ENCODE results near the gene NEFH.

NEFH gene

GRCh38 chr22:29456211-29456671 is 23.8 kb upstream of the NEFH start:
- Mint-ChIP-seq H3K9me3 (no peaks in the 10 kb centered on the region), H3K36me3 (no peaks in the 10 kb centered on the region), H3K4me1 (no peaks in the 10 kb centered on the region), H3K27ac (no peak overlapping the region), H3K4me3 (no peak overlapping the region), H3K27me3 (no peaks in the 10 kb centered on the region)

DNA sequence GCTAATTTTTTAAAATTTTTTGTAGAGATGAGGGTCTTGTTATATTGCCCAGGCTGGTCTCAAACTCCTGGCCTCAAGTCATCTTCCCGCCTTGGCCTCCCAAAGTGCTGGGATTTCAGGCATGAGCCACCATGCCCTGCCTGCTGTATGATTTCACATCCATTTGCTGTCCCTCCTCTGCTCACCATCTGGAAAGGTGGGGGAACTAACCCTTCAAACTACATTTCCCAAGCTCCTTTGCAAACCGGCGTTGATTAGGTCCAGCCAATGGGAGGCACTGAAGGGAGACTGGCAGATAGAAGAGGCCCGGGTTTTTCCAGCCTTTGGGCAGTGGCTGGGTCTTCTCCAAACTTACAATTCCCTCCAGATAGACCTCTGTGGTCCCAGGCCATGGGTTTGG is 22.3 kb upstream of the NEFH start:
- no peaks in the 10 kb centered on the region for H3K27me3 Mint-ChIP-seq
- H3K4me3 Mint-ChIP-seq: no peak overlapping the region
- no peaks in the 10 kb centered on the region for H3K36me3 Mint-ChIP-seq

DNA sequence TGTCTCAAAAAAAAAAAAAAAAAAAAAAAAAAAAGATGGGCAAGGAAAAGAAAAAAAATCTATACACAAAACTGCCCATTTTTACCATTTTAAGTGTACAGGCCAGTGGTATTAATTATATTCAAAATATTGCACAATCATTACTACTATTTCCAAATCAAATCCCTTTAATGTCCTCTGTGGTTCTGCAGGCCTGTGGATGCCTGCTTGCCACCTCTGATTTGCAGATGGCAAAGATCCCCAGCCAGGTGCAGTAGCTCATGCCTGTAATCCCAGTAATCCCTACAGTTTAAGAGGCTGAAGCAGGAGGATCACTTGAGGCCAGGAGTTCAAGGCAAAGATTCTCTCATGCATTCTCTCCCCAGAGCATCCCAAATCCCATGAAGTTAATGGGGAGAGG is 21.5 kb upstream of the NEFH start:
- Mint-ChIP-seq H3K36me3 (no peaks in the 10 kb centered on the region), H3K9me3 (no peaks in the 10 kb centered on the region), H3K27me3 (no peaks in the 10 kb centered on the region), H3K4me3 (no peak overlapping the region), H3K4me1 (no peaks in the 10 kb centered on the region), H3K27ac (no peak overlapping the region)

More for the DNA sequence above, 22.3 kb upstream of the NEFH start:
- Mint-ChIP-seq H3K4me1 (no peaks in the 10 kb centered on the region), H3K9me3 (no peaks in the 10 kb centered on the region), H3K27ac (no peak overlapping the region)

DNA sequence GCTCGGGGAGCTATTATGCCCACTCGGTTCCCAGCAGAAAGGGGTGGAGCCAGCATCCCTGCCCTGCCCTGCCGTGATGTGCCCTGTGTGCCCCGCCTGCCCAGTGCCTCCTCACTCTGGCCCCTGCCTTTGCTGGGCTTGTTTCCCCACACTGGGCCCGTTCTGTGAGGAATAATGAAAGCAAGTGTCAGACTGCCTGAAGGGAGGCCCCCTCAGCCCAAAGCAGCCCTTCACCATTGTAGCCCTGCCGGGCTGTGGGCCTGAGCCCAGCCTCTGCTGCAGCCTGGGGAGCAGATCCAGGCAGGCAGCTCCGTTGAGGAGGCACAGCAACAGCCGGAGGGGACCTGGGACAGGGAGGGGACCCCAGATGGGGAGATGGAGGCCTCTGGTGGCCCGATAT is 20.2 kb upstream of the NEFH start:
- no peak overlapping the region for H3K27ac Mint-ChIP-seq
- no peaks in the 10 kb centered on the region for H3K9me3 Mint-ChIP-seq
- H3K4me1 Mint-ChIP-seq: no peaks in the 10 kb centered on the region
- H3K36me3 Mint-ChIP-seq: no peaks in the 10 kb centered on the region
- no peaks in the 10 kb centered on the region for H3K27me3 Mint-ChIP-seq
- H3K4me3 Mint-ChIP-seq: no peak overlapping the region

GRCh38 chr22:29461263-29461662 is 18.8 kb upstream of the NEFH start:
- no peak overlapping the region for H3K4me3 Mint-ChIP-seq
- no peak overlapping the region for H3K27ac Mint-ChIP-seq
- no peaks in the 10 kb centered on the region for H3K4me1 Mint-ChIP-seq
- H3K27me3 Mint-ChIP-seq: no peaks in the 10 kb centered on the region
- no peaks in the 10 kb centered on the region for H3K36me3 Mint-ChIP-seq
- H3K9me3 Mint-ChIP-seq: no peaks in the 10 kb centered on the region

- Mint-ChIP-seq H3K4me3 (no peak overlapping the region), H3K27me3 (no peaks in the 10 kb centered on the region), H3K9me3 (no peaks in the 10 kb centered on the region), H3K4me1 (no peaks in the 10 kb centered on the region), H3K27ac (no peak overlapping the region), H3K36me3 (no peaks in the 10 kb centered on the region)
These were observed 16.4 kb upstream of the NEFH start for GRCh38 chr22:29463629-29464028.

- Mint-ChIP-seq H3K9me3 (no peaks in the 10 kb centered on the region), H3K4me1 (no peaks in the 10 kb centered on the region), H3K27ac (no peak overlapping the region), H3K36me3 (no peaks in the 10 kb centered on the region), H3K27me3 (no peaks in the 10 kb centered on the region), H3K4me3 (no peak overlapping the region)
These were observed 15.4 kb upstream of the NEFH start for GRCh38 chr22:29464581-29464980.

GRCh38 chr22:29469755-29470154 is 10.3 kb upstream of the NEFH start:
- Mint-ChIP-seq H3K4me3 (peak overlapping the region; percentile 68), H3K27ac (no peak overlapping the region), H3K9me3 (no peaks in the 10 kb centered on the region), H3K4me1 (peaks cover 3% of the 10 kb centered on the region), H3K36me3 (no peaks in the 10 kb centered on the region), H3K27me3 (peaks cover 1% of the 10 kb centered on the region)

GRCh38 chr22:29470159-29470855 is 9.7 kb upstream of the NEFH start:
- Mint-ChIP-seq H3K9me3 (no peaks in the 10 kb centered on the region), H3K27me3 (peaks cover 2% of the 10 kb centered on the region), H3K4me1 (peaks cover 3% of the 10 kb centered on the region), H3K36me3 (no peaks in the 10 kb centered on the region), H3K4me3 (peak overlapping the region; percentile 68), H3K27ac (no peak overlapping the region)

DNA sequence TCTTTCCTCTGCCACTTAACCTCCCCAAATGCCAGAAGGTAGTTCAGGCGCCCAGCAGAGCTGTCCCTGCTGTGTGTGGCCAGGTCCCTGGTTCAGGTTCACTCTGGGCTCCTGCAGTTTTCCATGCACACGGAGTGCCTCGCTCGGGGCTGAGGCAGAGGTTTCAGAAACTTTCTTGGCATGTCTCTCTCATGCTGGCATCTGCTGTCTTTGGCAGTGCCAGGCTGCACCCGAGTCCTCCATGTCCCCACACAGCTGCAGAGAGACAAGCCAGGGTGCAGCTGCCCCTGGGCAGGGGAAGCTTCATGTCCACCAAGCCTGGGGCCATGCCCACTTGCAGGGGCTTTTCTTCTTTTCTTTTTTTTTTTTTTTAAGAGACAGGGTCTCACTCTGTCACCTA is 7.0 kb upstream of the NEFH start:
- Mint-ChIP-seq H3K27me3 (peaks cover 7% of the 10 kb centered on the region), H3K4me1 (peaks cover 3% of the 10 kb centered on the region), H3K27ac (no peak overlapping the region), H3K36me3 (no peaks in the 10 kb centered on the region), H3K4me3 (no peak overlapping the region), H3K9me3 (no peaks in the 10 kb centered on the region)

GRCh38 chr22:29475550-29475949 is 4.5 kb upstream of the NEFH start:
- Mint-ChIP-seq H3K4me1 (peaks cover 11% of the 10 kb centered on the region), H3K27ac (no peak overlapping the region), H3K36me3 (peaks cover 2% of the 10 kb centered on the region), H3K4me3 (no peak overlapping the region), H3K27me3 (peaks cover 20% of the 10 kb centered on the region), H3K9me3 (no peaks in the 10 kb centered on the region)

DNA sequence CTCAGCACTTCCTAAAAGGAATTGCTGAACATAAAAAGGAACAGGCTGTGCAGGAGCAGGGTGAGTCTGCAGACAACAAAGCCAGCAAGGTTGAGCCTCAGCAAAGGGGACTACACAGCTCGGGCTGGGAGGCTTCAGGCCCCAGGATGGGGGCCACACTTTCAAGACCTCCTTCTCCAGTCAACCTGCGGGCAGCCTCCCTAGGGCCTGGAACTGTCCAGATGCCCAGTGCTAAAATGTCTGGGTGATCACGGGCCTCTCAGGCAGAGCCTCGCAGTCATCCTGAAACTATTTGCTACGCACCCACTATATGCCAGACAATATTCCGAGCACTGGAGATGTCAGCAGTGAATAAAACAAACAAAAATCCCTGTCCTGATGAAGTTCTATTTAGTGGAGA is 3.9 kb upstream of the NEFH start:
- H3K4me3 Mint-ChIP-seq: no peak overlapping the region

GRCh38 chr22:29477723-29478318 is 2.2 kb upstream of the NEFH start:
- Mint-ChIP-seq H3K4me1 (peaks cover 17% of the 10 kb centered on the region), H3K9me3 (no peaks in the 10 kb centered on the region), H3K4me3 (no peak overlapping the region), H3K27ac (no peak overlapping the region), H3K27me3 (peaks cover 29% of the 10 kb centered on the region), H3K36me3 (peaks cover 5% of the 10 kb centered on the region)

More for the DNA sequence above, 3.9 kb upstream of the NEFH start:
- H3K27ac Mint-ChIP-seq: no peak overlapping the region
- H3K36me3 Mint-ChIP-seq: peaks cover 2% of the 10 kb centered on the region
- H3K4me1 Mint-ChIP-seq: peaks cover 11% of the 10 kb centered on the region
- H3K9me3 Mint-ChIP-seq: no peaks in the 10 kb centered on the region
- H3K27me3 Mint-ChIP-seq: peaks cover 20% of the 10 kb centered on the region

DNA sequence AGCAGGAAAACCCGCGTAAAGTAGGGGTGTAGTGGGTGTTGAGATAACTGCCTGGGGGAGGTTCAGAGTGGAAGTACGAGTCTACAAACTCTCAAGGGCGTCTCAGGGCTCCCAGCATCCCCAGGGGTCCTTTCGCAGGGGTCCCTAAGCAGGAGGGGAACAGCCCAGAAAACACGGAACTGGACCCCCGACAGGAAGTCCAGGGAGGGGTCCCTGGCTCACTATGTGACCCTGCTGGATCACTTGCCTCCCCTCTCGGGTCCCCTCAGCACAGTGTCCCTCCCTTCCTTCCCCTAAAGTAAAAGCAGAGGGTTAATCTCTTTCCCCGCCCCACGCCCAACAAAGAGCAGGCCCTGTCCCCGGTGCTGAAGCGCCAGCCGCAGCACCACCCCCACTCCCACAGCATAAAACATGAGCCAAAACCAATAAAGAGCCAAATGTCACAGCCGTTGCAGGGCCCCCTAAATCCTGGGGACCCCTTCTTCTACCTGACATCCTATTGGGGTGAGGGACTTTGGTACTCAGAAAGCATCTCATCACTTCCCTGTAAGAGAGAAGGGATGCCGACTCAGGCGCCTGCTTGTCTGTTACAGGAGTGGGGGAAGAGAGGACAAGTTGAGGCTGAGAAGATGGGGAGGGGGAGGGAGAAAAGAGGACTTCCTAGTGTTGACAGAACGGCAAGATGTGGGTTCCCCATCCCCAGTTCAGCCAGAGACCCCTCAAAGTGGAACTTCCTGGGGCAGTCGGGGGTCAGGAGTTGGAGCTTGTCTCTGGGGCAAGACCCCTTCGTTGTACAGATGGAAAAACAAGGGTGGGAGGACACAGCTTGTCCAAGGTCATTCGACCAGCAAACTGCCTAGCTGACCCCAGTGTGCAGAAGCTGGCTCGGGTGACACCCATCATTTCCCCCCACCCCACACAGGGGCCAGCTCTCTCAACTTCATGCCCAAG is 1.4 kb upstream of the NEFH start:
- Mint-ChIP-seq H3K27me3 (peaks cover 29% of the 10 kb centered on the region), H3K4me1 (peaks cover 17% of the 10 kb centered on the region), H3K4me3 (no peak overlapping the region), H3K27ac (no peak overlapping the region), H3K9me3 (no peaks in the 10 kb centered on the region), H3K36me3 (peaks cover 5% of the 10 kb centered on the region)

DNA sequence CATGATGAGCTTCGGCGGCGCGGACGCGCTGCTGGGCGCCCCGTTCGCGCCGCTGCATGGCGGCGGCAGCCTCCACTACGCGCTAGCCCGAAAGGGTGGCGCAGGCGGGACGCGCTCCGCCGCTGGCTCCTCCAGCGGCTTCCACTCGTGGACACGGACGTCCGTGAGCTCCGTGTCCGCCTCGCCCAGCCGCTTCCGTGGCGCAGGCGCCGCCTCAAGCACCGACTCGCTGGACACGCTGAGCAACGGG is 169 bp downstream of the NEFH start:
- Mint-ChIP-seq H3K27me3 (peaks cover 29% of the 10 kb centered on the region), H3K36me3 (peaks cover 5% of the 10 kb centered on the region), H3K4me3 (no peak overlapping the region)

More for the DNA sequence above, 169 bp downstream of the NEFH start:
- no peak overlapping the region for H3K27ac Mint-ChIP-seq
- H3K9me3 Mint-ChIP-seq: no peaks in the 10 kb centered on the region
- H3K4me1 Mint-ChIP-seq: peaks cover 17% of the 10 kb centered on the region

Measured in activated naive CD4-positive, alpha-beta T cell treated with anti-CD3 and anti-CD28 coated beads, Interleukin-2, amount 50 U/mL, for 24 hours (primary cell).